Measurements from ENCODE around the gene CLEC4M.
"Not testable (repeated sequence)": the region's sequence is repeated elsewhere in the genome, so short reads cannot be mapped to it uniquely, and the experiment has no call there.

Gene CLEC4M

DNA sequence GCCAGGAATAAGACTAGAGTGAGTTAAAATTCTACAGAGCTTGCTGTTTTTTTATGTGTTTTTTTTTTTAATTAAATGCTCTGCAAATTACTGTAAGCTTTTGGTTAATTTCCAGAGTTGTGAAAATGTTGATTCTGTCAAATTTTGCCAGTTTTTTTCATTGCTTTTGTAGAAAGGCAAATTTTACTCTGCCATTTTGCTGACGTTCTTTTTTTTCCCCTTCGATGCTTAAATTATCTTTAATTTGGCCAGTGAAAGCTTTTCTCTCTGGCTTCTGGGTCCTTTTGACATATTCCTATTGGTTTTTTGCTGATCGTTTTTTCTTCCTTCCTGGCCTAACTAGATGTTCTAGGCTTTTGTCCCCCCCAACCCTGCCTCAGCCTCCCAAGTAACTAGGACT lies 43.2 kb downstream of the CLEC4M start:
- Histone ChIP-seq H3K36me3 (ENCODE audit: control insufficient read depth, insufficient read depth, low read length) (no peaks in the 10 kb centered on the region), H3K27me3 (ENCODE audit: control insufficient read depth, insufficient read depth, low read length) (no peaks in the 10 kb centered on the region), H3K27ac (ENCODE audit: low read length) (no peak overlapping the region), H3K4me1 (ENCODE audit: control insufficient read depth, insufficient read depth, low read length) (peaks cover 2% of the 10 kb centered on the region; the same call in 1 of the 2 replicates), H3K4me3 (ENCODE audit: low read length) (no peak overlapping the region), H3K9me3 (ENCODE audit: control insufficient read depth, insufficient read depth, low read length) (peaks cover under 1% of the 10 kb centered on the region; the same call in 1 of the 2 replicates)
- DNase-seq (ENCODE audit: low read depth, low spot score): no peak
- no CpG with 5 or more reads among the region's 3 CpGs for WGBS (ENCODE audit: insufficient coverage, insufficient read length)

DNA sequence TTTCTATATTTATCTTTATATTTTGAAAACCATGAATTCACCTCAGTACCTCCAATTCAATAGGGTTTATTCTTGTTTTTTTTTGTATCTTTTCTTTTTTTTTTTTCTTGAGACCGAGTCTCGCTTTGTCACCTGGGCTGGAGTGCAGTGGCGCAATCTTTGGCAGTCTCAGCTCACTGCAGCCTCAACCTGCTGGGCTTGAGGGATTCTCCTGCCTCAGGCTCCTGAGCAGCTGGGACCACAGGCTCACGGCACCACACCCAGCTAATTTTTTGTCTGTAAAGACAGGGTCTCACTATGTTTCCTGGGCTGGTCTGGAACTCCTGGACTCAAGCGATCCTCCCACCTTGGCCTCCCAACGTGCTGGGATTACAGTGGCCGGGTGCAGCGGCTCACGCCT lies 43.8 kb downstream of the CLEC4M start:
- Histone ChIP-seq H3K27ac (ENCODE audit: low read length) (no peak overlapping the region), H3K36me3 (ENCODE audit: control insufficient read depth, insufficient read depth, low read length) (no peaks in the 10 kb centered on the region), H3K27me3 (ENCODE audit: control insufficient read depth, insufficient read depth, low read length) (no peaks in the 10 kb centered on the region), H3K4me3 (ENCODE audit: low read length) (no peak overlapping the region), H3K9me3 (ENCODE audit: control insufficient read depth, insufficient read depth, low read length) (no peaks in the 10 kb centered on the region), H3K4me1 (ENCODE audit: control insufficient read depth, insufficient read depth, low read length) (peaks cover 2% of the 10 kb centered on the region; the same call in 1 of the 2 replicates)
- no peak for DNase-seq (ENCODE audit: low read depth, low spot score)
- no CpG with 5 or more reads among the region's 9 CpGs for WGBS (ENCODE audit: insufficient coverage, insufficient read length)

DNA sequence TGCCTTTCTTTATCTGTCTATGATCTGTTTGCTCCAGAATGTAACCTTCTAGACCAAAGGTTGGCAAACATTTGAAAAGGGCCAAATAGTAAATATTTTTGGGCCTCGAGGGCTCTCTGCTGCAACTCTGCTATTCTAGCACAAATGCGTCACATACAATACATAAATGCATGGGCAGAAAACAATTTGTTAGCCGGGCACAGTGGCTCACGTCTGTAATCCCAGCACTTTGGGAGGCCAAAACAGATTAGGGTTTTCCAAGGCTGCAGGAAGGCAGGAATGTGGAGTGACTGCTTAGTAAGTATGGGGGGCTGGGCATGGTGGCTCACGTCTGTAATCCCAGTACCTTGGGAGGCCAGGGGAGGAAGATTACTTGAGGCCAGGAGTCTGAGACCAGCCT lies 45.1 kb downstream of the CLEC4M start:
- no peaks in the 10 kb centered on the region for H3K9me3 ChIP-seq (ENCODE audit: control insufficient read depth, insufficient read depth, low read length)
- H3K4me1 ChIP-seq (ENCODE audit: control insufficient read depth, insufficient read depth, low read length): peaks cover 2% of the 10 kb centered on the region; the same call in 1 of the 2 replicates
- no peaks in the 10 kb centered on the region for H3K27me3 ChIP-seq (ENCODE audit: control insufficient read depth, insufficient read depth, low read length)
- no peak overlapping the region for H3K4me3 ChIP-seq (ENCODE audit: low read length)
- no CpG with 5 or more reads among the region's 5 CpGs for WGBS (ENCODE audit: insufficient coverage, insufficient read length)
- DNase-seq (ENCODE audit: low read depth, low spot score): no peak
- no peak overlapping the region for H3K27ac ChIP-seq (ENCODE audit: low read length)
- H3K36me3 ChIP-seq (ENCODE audit: control insufficient read depth, insufficient read depth, low read length): no peaks in the 10 kb centered on the region

DNA sequence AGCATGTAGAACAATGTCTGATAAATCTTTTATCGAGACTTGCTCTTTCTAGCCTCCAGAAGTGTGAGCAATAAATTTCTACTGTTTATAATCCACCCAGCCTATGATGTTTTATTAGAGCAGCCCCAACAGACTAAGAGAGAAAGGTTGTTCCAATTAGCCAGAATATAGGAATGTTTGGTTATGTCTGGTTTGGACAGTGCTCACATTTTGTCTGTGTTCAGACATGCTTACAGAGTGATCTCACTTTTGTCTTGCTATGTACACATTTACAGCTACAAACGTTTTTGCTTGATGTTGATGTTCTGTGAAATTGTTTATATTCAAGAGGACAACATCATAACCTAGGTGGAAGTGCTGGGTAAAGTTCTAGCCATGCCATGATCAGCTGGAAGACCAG lies 48.9 kb downstream of the CLEC4M start:
- Histone ChIP-seq H3K27ac (ENCODE audit: low read length) (no peak overlapping the region), H3K4me1 (ENCODE audit: control insufficient read depth, insufficient read depth, low read length) (peaks cover 2% of the 10 kb centered on the region; the same call in 1 of the 2 replicates), H3K4me3 (ENCODE audit: low read length) (no peak overlapping the region), H3K27me3 (ENCODE audit: control insufficient read depth, insufficient read depth, low read length) (no peaks in the 10 kb centered on the region), H3K9me3 (ENCODE audit: control insufficient read depth, insufficient read depth, low read length) (no peaks in the 10 kb centered on the region), H3K36me3 (ENCODE audit: control insufficient read depth, insufficient read depth, low read length) (no peaks in the 10 kb centered on the region)
- WGBS (ENCODE audit: insufficient coverage, insufficient read length): no CpG with 5 or more reads among the region's 2 CpGs
- DNase-seq (ENCODE audit: low read depth, low spot score): no peak

DNA sequence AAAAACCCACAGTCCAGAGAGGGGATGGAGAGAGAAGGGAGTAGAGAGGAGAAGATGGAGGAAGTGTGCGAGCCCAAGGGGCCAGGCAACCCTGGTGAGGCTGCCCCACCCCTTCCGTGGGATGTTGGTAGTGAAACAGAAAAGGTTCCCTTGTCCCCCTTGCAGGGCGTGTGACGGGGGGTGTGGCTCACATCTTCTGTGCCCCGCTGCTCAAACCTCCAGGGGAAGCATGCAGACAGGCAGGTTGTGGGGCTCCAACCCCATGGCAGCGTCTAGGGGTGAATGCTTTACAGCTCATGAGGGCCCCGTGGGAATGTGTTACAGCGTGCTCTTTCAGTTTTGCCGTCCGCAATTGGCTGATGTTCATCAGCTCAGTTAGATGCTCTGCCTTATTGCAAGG lies 52.3 kb downstream of the CLEC4M start:
- Histone ChIP-seq H3K4me1 (ENCODE audit: control insufficient read depth, insufficient read depth, low read length) (no peaks in the 10 kb centered on the region), H3K36me3 (ENCODE audit: control insufficient read depth, insufficient read depth, low read length) (no peaks in the 10 kb centered on the region), H3K4me3 (ENCODE audit: low read length) (no peak overlapping the region), H3K27ac (ENCODE audit: low read length) (no peak overlapping the region), H3K9me3 (ENCODE audit: control insufficient read depth, insufficient read depth, low read length) (no peaks in the 10 kb centered on the region; the same call in 1 of the 2 replicates), H3K27me3 (ENCODE audit: control insufficient read depth, insufficient read depth, low read length) (no peaks in the 10 kb centered on the region)
- DNase-seq (ENCODE audit: low read depth, low spot score): no peak
- no CpG with 5 or more reads among the region's 10 CpGs for WGBS (ENCODE audit: insufficient coverage, insufficient read length)

DNA sequence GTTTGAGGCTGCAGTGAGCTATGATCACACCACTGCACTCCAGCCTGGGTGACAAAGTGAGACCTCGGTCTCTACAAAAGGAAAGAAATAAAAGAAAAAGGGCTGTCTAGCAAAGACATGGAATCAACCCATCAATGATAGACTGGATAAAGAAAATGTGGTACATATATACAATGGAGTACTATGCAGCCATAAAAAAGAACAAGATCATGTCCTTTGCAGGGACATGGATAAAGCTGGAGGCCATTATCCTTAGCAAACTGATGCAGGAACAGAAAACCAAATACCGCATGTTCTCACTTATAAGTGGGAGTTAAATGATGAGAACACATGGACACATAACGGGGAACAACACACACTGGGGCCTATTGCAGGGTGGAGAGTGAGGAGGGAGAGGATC lies 53.0 kb downstream of the CLEC4M start:
- no CpG with 5 or more reads among the region's 3 CpGs for WGBS (ENCODE audit: insufficient coverage, insufficient read length)
- not testable (repeated sequence) for H3K36me3 ChIP-seq (ENCODE audit: control insufficient read depth, insufficient read depth, low read length); H3K4me3 ChIP-seq (ENCODE audit: low read length); H3K4me1 ChIP-seq (ENCODE audit: control insufficient read depth, insufficient read depth, low read length); DNase-seq (ENCODE audit: low read depth, low spot score); H3K9me3 ChIP-seq (ENCODE audit: control insufficient read depth, insufficient read depth, low read length); H3K27me3 ChIP-seq (ENCODE audit: control insufficient read depth, insufficient read depth, low read length); H3K27ac ChIP-seq (ENCODE audit: low read length)

DNA sequence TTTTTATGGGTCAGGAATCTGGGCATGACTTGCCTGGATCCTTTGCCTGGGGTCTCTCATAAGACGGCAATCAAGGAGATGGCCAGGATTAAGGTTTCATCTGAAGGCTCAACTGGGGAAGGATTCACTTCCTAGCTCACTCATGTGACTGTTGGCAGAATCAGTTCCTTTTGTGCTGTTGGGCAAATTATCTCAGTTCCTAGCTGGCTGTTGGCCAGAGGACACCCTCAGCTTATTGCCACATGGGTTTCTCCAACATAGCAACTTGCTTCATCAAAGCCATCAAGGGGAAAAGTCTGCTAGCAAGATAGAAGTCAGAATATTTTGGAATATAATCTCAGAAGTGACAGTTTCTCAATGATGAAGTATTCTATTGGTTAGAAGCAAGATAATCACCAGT lies 54.8 kb downstream of the CLEC4M start:
- Histone ChIP-seq H3K27me3 (ENCODE audit: control insufficient read depth, insufficient read depth, low read length) (no peaks in the 10 kb centered on the region), H3K4me1 (ENCODE audit: control insufficient read depth, insufficient read depth, low read length) (no peaks in the 10 kb centered on the region), H3K36me3 (ENCODE audit: control insufficient read depth, insufficient read depth, low read length) (no peaks in the 10 kb centered on the region), H3K4me3 (ENCODE audit: low read length) (no peak overlapping the region), H3K9me3 (ENCODE audit: control insufficient read depth, insufficient read depth, low read length) (no peaks in the 10 kb centered on the region; the same call in 1 of the 2 replicates), H3K27ac (ENCODE audit: low read length) (no peak overlapping the region)
- WGBS (ENCODE audit: insufficient coverage, insufficient read length): no CpG with 5 or more reads among the region's 1 CpG
- DNase-seq (ENCODE audit: low read depth, low spot score): no peak

DNA sequence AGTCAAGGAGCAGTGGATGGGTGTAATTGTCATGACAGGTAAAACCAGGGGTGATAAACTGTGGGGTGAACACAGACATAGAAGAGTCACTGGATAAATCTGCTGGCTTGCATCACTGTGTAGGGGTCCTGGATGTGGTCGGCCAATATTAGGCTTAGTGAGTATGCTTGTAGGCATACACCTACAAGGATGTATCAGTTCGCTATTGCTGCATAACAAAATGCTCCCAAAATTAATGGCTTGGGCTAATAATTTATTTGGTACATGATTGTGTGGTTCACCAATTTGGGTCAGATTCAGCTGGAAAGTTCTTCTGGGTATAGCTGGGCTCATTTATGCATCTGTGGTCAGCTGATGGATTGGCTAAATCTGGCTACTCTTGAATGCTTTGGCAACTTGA lies 55.8 kb downstream of the CLEC4M start:
- no peak for DNase-seq (ENCODE audit: low read depth, low spot score)
- Histone ChIP-seq H3K9me3 (ENCODE audit: control insufficient read depth, insufficient read depth, low read length) (no peaks in the 10 kb centered on the region; the same call in 1 of the 2 replicates), H3K27ac (ENCODE audit: low read length) (no peak overlapping the region), H3K4me1 (ENCODE audit: control insufficient read depth, insufficient read depth, low read length) (no peaks in the 10 kb centered on the region), H3K27me3 (ENCODE audit: control insufficient read depth, insufficient read depth, low read length) (no peaks in the 10 kb centered on the region), H3K36me3 (ENCODE audit: control insufficient read depth, insufficient read depth, low read length) (no peaks in the 10 kb centered on the region), H3K4me3 (ENCODE audit: low read length) (no peak overlapping the region)
- no CpG with 5 or more reads among the region's 2 CpGs for WGBS (ENCODE audit: insufficient coverage, insufficient read length)

All from iPS DF 6.9 (cell line).